SU-DHL-6 (cell line): ENCODE results near the gene NR2F6.

ENCODE experiments used
- H2AFZ ChIP-seq: fragments of 200-600 bp; sonication (generic); 2 replicates; pipeline ENCODE4 v1.6.1; 2014; ENCODE audit warnings: low read depth, mild to moderate bottlenecking, moderate library complexity, mixed read lengths, antibody characterized with exemption, low read length; ENCODE audit not compliant: severe bottlenecking
- H3F3A ChIP-seq: fragments of 200-600 bp; shearing (Covaris generic); 2 replicates; pipeline ENCODE4 v1.6.0; 2016; ENCODE audit warnings: antibody characterized with exemption, mild to moderate bottlenecking; ENCODE audit not compliant: insufficient read depth
- H3K27ac ChIP-seq: fragments of 200-600 bp; sonication (generic); 2 replicates; pipeline ENCODE4 v1.5.1; 2016; ENCODE audit warnings: low read depth, mild to moderate bottlenecking, low read length, moderate library complexity, mixed read lengths
- H3K27me3 ChIP-seq: fragments of 200-600 bp; sonication (generic), shearing (Covaris generic); 2 replicates; pipeline ENCODE4 v1.6.0; 2014; ENCODE audit warnings: mild to moderate bottlenecking, low read length
- H3K36me3 ChIP-seq: fragments of 200-600 bp; sonication (generic); 2 replicates; pipeline ENCODE4 v1.6.1; 2014; ENCODE audit warnings: mild to moderate bottlenecking, low read length, mixed read lengths
- H3K4me2 ChIP-seq: fragments of 300-600, 200-600 bp; shearing (Covaris generic), sonication (generic); 2 replicates; pipeline ENCODE4 v1.6.0; 2014; ENCODE audit warnings: low read length, low read depth, mild to moderate bottlenecking; ENCODE audit not compliant: poor library complexity, severe bottlenecking
- H3K4me3 ChIP-seq: fragments of 200-600 bp; sonication (generic); 2 replicates; pipeline ENCODE4 v1.5.1; 2014; ENCODE audit warnings: antibody characterized with exemption, low read length, mild to moderate bottlenecking, mixed read lengths; ENCODE audit not compliant: insufficient read depth, poor library complexity, severe bottlenecking
- H3K79me2 ChIP-seq: fragments of 200-600 bp; sonication (generic); 2 replicates; pipeline ENCODE4 v1.6.1; 2014; ENCODE audit warnings: mild to moderate bottlenecking, low read length, moderate library complexity; ENCODE audit not compliant: insufficient read depth
- H3K9ac ChIP-seq: fragments of 200-600 bp; sonication (generic); 2 replicates; pipeline ENCODE4 v1.7.0; 2014; ENCODE audit warnings: mild to moderate bottlenecking, low read length
- H3K9me2 ChIP-seq: fragments of 200-600 bp; sonication (generic); replicated peaks from 2 replicates; pipeline ENCODE4 v1.6.1; 2014; ENCODE audit warnings: low read length; ENCODE audit not compliant: insufficient read depth
- H3K9me3 ChIP-seq: fragments of 200-600 bp; sonication (generic); 2 replicates; pipeline ENCODE4 v1.6.1; 2014; ENCODE audit warnings: low read length, mixed read lengths; ENCODE audit not compliant: insufficient read depth
- H4K20me1 ChIP-seq: fragments of 200-600 bp; sonication (generic); 2 replicates; pipeline ENCODE4 v1.6.1; 2014; ENCODE audit warnings: low read depth, mild to moderate bottlenecking, antibody characterized with exemption, low read length, moderate library complexity, mixed read lengths
- CTCF ChIP-seq: fragments of 200-600 bp; sonication (generic); IDR thresholded peaks from one replicate; pipeline ENCODE4 v1.5.1; 2017; ENCODE audit warnings: antibody characterized with exemption, mild to moderate bottlenecking, low read length, moderate library complexity; ENCODE audit not compliant: insufficient read depth, poor library complexity, severe bottlenecking
- EZH2phosphoT487 ChIP-seq: fragments of 200-600 bp; sonication (generic), shearing (Covaris generic); conservative IDR thresholded peaks from 2 replicates; pipeline ENCODE4 v1.6.1; 2018; ENCODE audit warnings: mild to moderate bottlenecking, antibody characterized with exemption, low read length, moderate library complexity, mixed read lengths

The NR2F6 gene

DNA sequence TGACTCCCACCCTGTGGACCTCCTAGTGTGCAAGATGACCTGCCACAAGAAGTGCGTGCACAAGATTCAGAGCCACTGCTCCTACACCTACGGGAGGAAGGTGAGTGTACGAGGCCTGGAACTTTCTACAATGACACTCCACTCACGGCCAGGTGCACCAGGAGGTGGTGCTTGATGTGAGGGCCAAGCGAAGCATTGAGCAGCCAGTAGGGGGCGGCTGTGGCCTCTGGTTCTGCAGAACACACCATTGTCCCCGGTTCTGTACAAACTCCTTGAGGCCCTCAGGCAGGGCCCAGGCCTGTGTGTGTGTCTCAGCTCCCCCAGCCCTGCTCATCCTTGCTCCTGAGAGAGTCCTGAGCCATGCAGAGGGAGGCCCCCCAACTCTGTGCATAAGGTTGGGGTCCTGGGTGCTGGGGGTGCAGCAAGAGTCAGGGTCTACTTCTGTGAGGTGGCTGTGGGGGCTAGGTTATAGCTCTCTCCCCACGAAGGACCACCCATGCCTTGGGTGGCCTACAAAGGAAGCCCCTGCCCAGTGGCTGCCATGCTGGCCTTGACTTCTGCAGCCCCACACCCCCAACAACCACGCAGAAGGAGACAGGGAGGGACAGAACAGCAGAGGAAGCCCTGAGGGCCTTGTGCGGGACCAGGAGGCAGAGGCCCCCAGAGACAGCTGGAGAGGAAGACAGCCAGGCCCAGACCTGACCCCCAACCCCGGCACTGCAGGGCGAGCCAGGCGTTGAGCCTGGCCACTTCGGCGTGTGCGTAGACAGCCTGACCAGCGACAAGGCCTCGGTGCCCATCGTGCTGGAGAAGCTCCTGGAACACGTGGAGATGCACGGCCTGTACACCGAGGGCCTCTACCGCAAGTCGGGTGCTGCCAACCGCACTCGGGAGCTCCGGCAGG lies 40.2 kb downstream of the NR2F6 start:
- Histone ChIP-seq H3K9me3 (no peaks in the 10 kb centered on the region), H3K36me3 (no peaks in the 10 kb centered on the region), H3K4me3 (no peak overlapping the region), H2AFZ (no peak overlapping the region), H3K9me2 (no peaks in the 10 kb centered on the region), H3K27me3 (no peaks in the 10 kb centered on the region), H3F3A (no peaks in the 10 kb centered on the region), H3K4me2 (no peak overlapping the region), H4K20me1 (no peaks in the 10 kb centered on the region), H3K27ac (no peak overlapping the region), H3K9ac (no peak overlapping the region), H3K79me2 (no peaks in the 10 kb centered on the region)
- TF ChIP-seq CTCF (peak; percentile 64), EZH2phosphoT487 (no peak)

GRCh38 chr19:17202713-17203112 lies 43.0 kb downstream of the NR2F6 start:
- no peaks in the 10 kb centered on the region for H3F3A ChIP-seq
- no peak overlapping the region for H3K4me3 ChIP-seq
- no peaks in the 10 kb centered on the region for H3K9me3 ChIP-seq
- H3K9me2 ChIP-seq: no peaks in the 10 kb centered on the region
- TF ChIP-seq CTCF (no peak), EZH2phosphoT487 (no peak)
- no peaks in the 10 kb centered on the region for H4K20me1 ChIP-seq
- H3K79me2 ChIP-seq: no peaks in the 10 kb centered on the region
- no peaks in the 10 kb centered on the region for H3K36me3 ChIP-seq
- H2AFZ ChIP-seq: no peak overlapping the region
- H3K9ac ChIP-seq: no peak overlapping the region
- no peak overlapping the region for H3K4me2 ChIP-seq
- no peaks in the 10 kb centered on the region for H3K27me3 ChIP-seq
- H3K27ac ChIP-seq: no peak overlapping the region

DNA sequence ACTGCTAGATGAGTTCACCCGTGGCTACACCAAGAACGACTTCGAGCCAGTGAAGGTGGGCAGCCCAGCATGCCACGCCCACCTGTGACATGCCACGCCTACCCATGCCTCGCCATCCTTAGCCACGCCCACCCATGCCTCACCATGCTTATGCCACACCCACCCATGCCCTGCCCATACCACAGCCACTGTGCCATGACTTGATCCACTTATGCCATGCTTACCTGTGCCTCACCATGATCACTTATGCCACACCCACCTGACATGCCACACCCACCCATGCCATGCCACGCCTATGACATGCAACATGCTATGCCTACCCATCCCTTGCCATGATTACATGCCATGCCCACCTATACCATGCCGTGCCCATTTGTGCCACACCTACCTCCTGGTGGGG lies 43.5 kb downstream of the NR2F6 start:
- TF ChIP-seq CTCF (no peak), EZH2phosphoT487 (no peak)
- Histone ChIP-seq H3K4me2 (no peak overlapping the region), H2AFZ (no peak overlapping the region), H3K79me2 (no peaks in the 10 kb centered on the region), H3K36me3 (no peaks in the 10 kb centered on the region), H3K9ac (no peak overlapping the region), H3K9me2 (no peaks in the 10 kb centered on the region), H3F3A (no peaks in the 10 kb centered on the region), H4K20me1 (no peaks in the 10 kb centered on the region), H3K27me3 (no peaks in the 10 kb centered on the region), H3K4me3 (no peak overlapping the region), H3K27ac (no peak overlapping the region), H3K9me3 (no peaks in the 10 kb centered on the region)
